ENCODE data around the gene CCDC85C.

Gene CCDC85C

GRCh38 chr14:99465288-99465687 is 138.7 kb downstream of the CCDC85C start:
- H3K27ac ChIP-seq, result no peak overlapping the region
- TF ChIP-seq, protein P1, sequence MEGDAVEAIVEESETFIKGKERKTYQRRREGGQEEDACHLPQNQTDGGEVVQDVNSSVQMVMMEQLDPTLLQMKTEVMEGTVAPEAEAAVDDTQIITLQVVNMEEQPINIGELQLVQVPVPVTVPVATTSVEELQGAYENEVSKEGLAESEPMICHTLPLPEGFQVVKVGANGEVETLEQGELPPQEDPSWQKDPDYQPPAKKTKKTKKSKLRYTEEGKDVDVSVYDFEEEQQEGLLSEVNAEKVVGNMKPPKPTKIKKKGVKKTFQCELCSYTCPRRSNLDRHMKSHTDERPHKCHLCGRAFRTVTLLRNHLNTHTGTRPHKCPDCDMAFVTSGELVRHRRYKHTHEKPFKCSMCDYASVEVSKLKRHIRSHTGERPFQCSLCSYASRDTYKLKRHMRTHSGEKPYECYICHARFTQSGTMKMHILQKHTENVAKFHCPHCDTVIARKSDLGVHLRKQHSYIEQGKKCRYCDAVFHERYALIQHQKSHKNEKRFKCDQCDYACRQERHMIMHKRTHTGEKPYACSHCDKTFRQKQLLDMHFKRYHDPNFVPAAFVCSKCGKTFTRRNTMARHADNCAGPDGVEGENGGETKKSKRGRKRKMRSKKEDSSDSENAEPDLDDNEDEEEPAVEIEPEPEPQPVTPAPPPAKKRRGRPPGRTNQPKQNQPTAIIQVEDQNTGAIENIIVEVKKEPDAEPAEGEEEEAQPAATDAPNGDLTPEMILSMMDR (conservative IDR thresholded peaks at IDR 0.05), result no peak

- TF ChIP-seq, protein P1 (conservative IDR thresholded peaks at IDR 0.05), result no peak
Measured at GRCh38 chr14:99463974-99464373, 140.0 kb downstream of the CCDC85C start.

DNA sequence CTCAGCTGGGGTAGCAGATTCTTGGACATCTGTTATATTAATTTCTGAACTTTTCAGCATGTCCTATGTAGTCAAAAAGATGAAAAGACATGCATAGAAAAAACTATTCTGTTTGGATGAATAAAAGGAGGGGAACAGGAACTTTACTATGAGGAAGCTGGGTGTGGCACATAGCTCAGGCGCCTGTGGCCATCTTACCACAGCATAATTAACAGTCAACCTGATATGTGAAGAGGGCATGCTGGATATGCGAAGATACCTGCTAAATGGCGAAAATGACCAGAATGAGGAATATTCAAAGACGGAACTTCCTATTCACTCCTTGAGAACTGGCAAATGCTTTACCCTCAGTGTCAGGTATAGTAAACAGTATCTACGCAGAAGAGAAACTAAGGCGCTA is 141.8 kb downstream of the CCDC85C start:
- H3K27ac ChIP-seq, result no peak overlapping the region
- TF ChIP-seq, protein P1 (conservative IDR thresholded peaks at IDR 0.05), result no peak

More at GRCh38 chr14:99463974-99464373, 140.0 kb downstream of the CCDC85C start:
- no peak overlapping the region for H3K27ac ChIP-seq

- TF ChIP-seq, protein P1 (conservative IDR thresholded peaks at IDR 0.05), result no peak
- H3K27ac ChIP-seq, result no peak overlapping the region
Measured at GRCh38 chr14:99461411-99462085, 142.5 kb downstream of the CCDC85C start.

GRCh38 chr14:99460793-99461192 is 143.2 kb downstream of the CCDC85C start:
- no peak overlapping the region for H3K27ac ChIP-seq
- TF ChIP-seq, protein P1 (conservative IDR thresholded peaks at IDR 0.05), result no peak

DNA sequence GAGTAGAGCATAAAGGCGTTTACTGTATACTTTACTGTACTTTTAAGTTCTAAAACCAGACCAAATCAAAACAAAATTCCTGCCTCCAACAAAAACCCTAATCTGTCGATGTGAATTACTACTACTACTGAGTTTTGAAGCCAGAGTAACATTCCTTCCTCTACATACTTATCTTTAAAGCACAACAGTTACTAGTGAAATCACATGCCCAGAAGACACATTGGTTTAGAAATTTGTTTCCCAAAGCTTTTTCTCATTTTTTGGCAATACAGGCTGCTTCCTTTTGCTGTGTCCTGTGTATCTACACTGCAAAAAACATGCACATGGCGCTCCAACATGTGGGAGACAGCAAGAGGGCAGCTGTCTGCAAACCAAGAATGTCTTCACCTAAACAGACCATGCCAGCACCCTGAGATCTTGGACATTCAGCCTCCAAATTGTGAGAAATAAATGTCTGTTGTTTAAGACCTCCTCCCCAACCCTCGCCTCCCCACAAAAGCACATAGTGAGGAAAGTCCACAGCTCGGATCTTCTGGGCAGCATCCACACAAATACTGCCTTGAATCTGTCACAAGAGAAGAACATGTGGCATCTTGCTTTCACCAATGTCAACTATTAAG is 144.4 kb downstream of the CCDC85C start:
- H3K27ac ChIP-seq, result no peak overlapping the region
- TF ChIP-seq, protein P1 (conservative IDR thresholded peaks at IDR 0.05), result no peak

GRCh38 chr14:99454246-99454645 is 149.8 kb downstream of the CCDC85C start:
- TF ChIP-seq, protein P1 (conservative IDR thresholded peaks at IDR 0.05), result no peak
- H3K27ac ChIP-seq, result no peak overlapping the region
